Iris pigment epithelial cell (primary cell): Measurements from ENCODE around the gene ITGA4.

ENCODE experiments used
- DNase-seq: peaks from one replicate; pipeline ENCODE4 v3.0.0-alpha.2; 2011; ENCODE audit warnings: low read depth

The ITGA4 gene

DNA sequence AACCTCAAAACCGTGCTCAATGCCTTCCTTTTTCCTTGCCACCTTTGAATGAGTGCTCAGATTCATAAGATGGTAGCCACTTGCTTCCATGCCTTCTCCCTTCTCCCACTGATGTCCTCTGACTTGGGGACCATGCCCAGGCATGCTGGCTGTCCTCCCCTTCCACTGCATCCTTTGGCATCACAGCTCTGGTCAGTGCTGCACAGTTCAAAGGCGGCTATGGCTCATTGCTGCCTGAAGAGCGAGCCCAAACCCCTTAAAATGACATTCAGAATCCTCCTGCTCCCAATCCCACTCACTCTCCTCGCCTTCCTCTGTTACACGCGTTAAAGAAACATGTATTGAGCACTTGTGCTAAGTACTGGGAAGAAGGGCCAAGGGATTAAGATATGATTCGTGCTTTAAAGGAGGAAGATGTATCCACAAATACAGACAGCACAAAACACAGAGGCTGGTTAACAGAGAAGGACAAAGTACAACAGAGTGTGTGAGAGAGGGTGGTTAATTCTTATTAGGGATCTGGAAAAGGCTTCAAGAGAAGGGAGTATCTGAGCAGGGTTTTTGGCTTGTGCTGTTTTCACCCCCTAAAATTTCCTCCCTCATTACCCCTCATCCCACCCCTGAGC, 118.0 kb downstream of the ITGA4 start:
- DNase-seq: no peak

DNA sequence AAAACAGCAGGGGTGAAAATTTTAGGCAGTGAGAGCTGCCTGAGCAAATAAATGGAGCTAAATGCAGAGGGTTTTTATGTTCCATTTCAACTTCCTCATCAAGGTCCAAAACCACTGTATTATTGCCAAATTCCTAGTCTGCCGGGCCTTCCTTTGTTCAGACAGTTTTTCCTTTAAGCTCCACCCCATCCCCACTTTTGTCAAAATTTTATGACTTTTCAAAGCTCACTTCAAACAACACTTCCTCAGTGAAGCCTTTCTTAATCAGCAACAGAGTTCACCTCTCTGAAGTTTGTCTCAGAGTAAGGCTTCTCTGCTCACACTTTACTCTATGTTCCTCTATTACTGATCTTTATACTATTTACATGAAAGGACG, 118.5 kb downstream of the ITGA4 start:
- no peak for DNase-seq

DNA sequence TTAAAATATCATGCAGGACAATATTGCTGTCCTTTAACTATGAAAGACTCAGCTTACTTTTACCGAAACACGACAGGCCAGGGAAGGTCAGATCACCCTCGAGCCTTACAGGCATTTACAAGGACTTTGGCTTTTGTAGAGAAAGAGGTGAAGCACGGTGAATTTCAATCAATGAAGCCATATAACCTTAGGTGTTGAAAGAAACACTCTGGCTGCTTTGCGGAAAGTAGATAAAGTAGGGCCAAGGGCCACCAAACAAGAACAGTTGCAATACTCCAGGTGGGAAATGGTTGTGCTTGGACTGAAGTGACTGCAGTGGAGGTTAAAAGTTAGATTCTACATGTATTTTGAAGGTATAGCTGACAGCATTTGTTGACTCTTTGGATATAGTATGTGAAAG, 119.2 kb downstream of the ITGA4 start:
- no peak for DNase-seq

DNA sequence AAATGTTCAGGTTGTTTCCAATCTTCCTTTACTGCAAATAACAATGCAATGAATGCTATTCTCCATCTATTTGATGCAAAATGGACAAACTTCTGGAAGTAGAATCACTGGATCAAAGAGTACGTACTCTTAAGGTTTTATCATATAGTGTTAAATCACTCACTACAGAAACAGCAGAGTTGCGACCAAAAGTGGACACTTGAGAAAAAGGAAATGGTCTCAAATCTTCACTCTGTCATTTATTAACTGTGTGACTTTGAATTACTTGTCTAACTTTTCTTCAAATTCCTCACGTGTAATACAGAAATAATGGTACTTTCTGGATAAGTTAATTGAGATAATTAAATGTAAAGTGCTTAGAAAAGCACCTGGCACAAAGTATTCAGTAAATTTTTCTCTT, 121.6 kb downstream of the ITGA4 start:
- no peak for DNase-seq

DNA sequence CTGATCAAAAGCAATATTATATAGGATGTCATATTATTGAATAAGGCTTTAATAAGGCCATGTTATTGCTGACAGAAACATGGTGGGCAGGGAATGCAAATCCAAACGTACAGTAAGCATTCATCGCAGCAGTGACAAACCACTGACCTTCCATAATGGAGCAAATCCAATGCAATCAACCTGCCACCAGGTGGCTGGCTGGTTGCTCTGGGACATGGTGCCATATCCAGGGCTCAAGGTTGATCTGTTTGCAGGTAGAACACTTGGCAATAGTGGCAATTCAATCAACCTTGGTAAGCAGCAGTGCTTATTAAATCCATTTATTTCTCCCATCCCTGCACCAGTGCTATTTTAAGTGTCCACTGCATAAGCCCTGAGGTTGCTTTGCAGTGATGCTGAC, 124.3 kb downstream of the ITGA4 start:
- DNase-seq: no peak

DNA sequence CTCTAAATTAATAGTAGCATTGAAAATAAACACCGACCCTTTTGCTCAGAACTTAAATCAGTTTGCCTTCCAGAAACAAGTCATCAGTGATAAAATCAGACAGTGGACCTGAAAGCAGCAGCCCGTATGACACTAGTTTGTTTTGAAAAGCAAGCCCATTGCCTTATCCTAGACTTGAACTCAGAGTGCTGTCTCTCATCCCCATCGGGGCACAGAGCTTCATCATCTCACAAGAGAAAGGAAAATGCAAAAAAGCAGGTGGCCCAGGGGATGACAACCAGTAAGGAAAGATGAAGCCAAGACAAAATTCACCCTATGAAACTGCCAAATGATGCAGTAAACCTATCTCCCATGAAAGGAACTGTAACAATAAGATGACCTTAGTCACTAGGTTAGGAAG, 128.5 kb downstream of the ITGA4 start:
- DNase-seq: no peak
